ENCODE results near the gene ROM1. TPM values are rescaled to one million over a fixed set of nuclear protein-coding genes. Genes with fewer than 3 reads are reported as not detected.
"Not testable (repeated sequence)": the region's sequence is repeated elsewhere in the genome, so short reads cannot be mapped to it uniquely, and the experiment has no call there.

The ROM1 gene
- total RNA-seq: 1 to 10 TPM; 1.5 to 1.9 TPM

- Mint-ChIP-seq H3K4me3 (peak within 1 kb of the TSS; percentile 91), H3K27me3 (no peaks in the 10 kb centered on the region), H3K9me3 (ENCODE audit: low read depth) (no peaks in the 10 kb centered on the region), H3K36me3 (ENCODE audit: low read depth) (peaks cover 42% of the 10 kb centered on the region), H3K4me1 (peaks cover 37% of the 10 kb centered on the region), H3K27ac (peak within 1 kb of the TSS; percentile 90)
- CTCF ChIA-PET: interaction anchor here (0.7 to 2.9 kb wide), 14 partner anchors 9 to 52 kb away, joined by 3 to 19 read pairs (median 4); partner anchors contain the start of genes B3GAT3, C11orf98, EEF1G and MTA2
- POLR2A ChIA-PET: interaction anchor here (0.5 to 2.9 kb wide), 7 partner anchors 9 to 229 kb away, joined by 3 to 21 read pairs (median 6); partner anchors contain the start of genes B3GAT3, C11orf98, CSKMT and MTA2
- DNase-seq (peak; percentile 91), ATAC-seq (peak; percentile 78)
- intact Hi-C loops (cut with DNase I, micrococcal nuclease): loop anchor here (1.0 to 5.0 kb wide), 13 partner anchors 10 to 245 kb away; partner anchors contain the start of genes C11orf98 (in 2 of the 2), CSKMT (in 2 of the 2), GANAB (in 2 of the 2) and BSCL2 (in 1 of the 2)
These were observed at the start of gene ROM1, which contains the start of gene EML3 for GRCh38 chr11:62612366-62613290. ROM1 (plus strand) TSS chr11:62613257; CDS start chr11:62613282, 25 bp downstream. EML3 (minus strand) TSS chr11:62612775; CDS start chr11:62612457, 318 bp downstream.

GRCh38 chr11:62565100-62565802, 47.8 kb upstream of the ROM1 start:
- DNase-seq: no peak
- CTCF ChIA-PET: interaction anchor here (0.6 to 2.3 kb wide), 7 partner anchors 8 to 192 kb away, joined by 3 to 7 read pairs (median 3); partner anchors contain the start of gene EEF1G
- intact Hi-C loops (cut with DNase I, micrococcal nuclease): no loop called here
- no peak overlapping the region for H3K4me3 Mint-ChIP-seq
- H3K27ac Mint-ChIP-seq: peak overlapping the region; percentile 45
- H3K9me3 Mint-ChIP-seq (ENCODE audit: low read depth): no peaks in the 10 kb centered on the region
- H3K4me1 Mint-ChIP-seq: peaks cover 60% of the 10 kb centered on the region
- H3K27me3 Mint-ChIP-seq: no peaks in the 10 kb centered on the region
- peaks cover 67% of the 10 kb centered on the region for H3K36me3 Mint-ChIP-seq (ENCODE audit: low read depth)
- ATAC-seq: no peak
- POLR2A ChIA-PET: interaction anchor here (1.7 to 2.2 kb wide), 2 partner anchors 8 to 140 kb away, joined by 7 to 14 read pairs; no protein-coding TSS in a partner anchor

- Mint-ChIP-seq H3K4me3 (no peak overlapping the region), H3K9me3 (ENCODE audit: low read depth) (no peaks in the 10 kb centered on the region), H3K27me3 (no peaks in the 10 kb centered on the region), H3K4me1 (peaks cover 59% of the 10 kb centered on the region), H3K36me3 (ENCODE audit: low read depth) (peaks cover 65% of the 10 kb centered on the region), H3K27ac (peak overlapping the region; percentile 68)
- intact Hi-C loops (cut with DNase I, micrococcal nuclease): no loop called here
- ATAC-seq (no peak), DNase-seq (no peak)
- CTCF ChIA-PET: interaction anchor here (0.5 to 2.3 kb wide), 5 partner anchors 9 to 284 kb away, joined by 3 to 7 read pairs (median 4); no protein-coding TSS in a partner anchor
- POLR2A ChIA-PET: interaction anchor here (0.7 to 2.2 kb wide), 2 partner anchors 9 to 27 kb away, joined by 3 to 7 read pairs; no protein-coding TSS in a partner anchor
These were observed 46.8 kb upstream of the ROM1 start for GRCh38 chr11:62566247-62566646.

GRCh38 chr11:62567018-62567633, 45.9 kb upstream of the ROM1 start:
- no peaks in the 10 kb centered on the region for H3K27me3 Mint-ChIP-seq
- POLR2A ChIA-PET: interaction anchor here (2.2 kb wide), 1 partner anchor 10 kb away, joined by 7 read pairs; no protein-coding TSS in a partner anchor
- H3K9me3 Mint-ChIP-seq (ENCODE audit: low read depth): no peaks in the 10 kb centered on the region
- peaks cover 61% of the 10 kb centered on the region for H3K4me1 Mint-ChIP-seq
- CTCF ChIA-PET: interaction anchor here (0.5 to 2.3 kb wide), 5 partner anchors 8 to 283 kb away, joined by 4 to 7 read pairs (median 4); no protein-coding TSS in a partner anchor
- DNase-seq (no peak), ATAC-seq (peak; percentile 38)
- peaks cover 68% of the 10 kb centered on the region for H3K36me3 Mint-ChIP-seq (ENCODE audit: low read depth)
- intact Hi-C loops (cut with DNase I, micrococcal nuclease): no loop called here
- H3K27ac Mint-ChIP-seq: peak overlapping the region; percentile 73
- no peak overlapping the region for H3K4me3 Mint-ChIP-seq

GRCh38 chr11:62569611-62570010, 43.4 kb upstream of the ROM1 start:
- H3K36me3 Mint-ChIP-seq (ENCODE audit: low read depth): peaks cover 85% of the 10 kb centered on the region
- H3K27me3 Mint-ChIP-seq: no peaks in the 10 kb centered on the region
- ATAC-seq: no peak
- CTCF ChIA-PET: interaction anchor here (0.7 to 2.4 kb wide), 8 partner anchors 10 to 1115 kb away, joined by 3 to 15 read pairs (median 4); partner anchors contain the start of genes EML3, ROM1 and TUT1
- DNase-seq: no peak
- POLR2A ChIA-PET: interaction anchor here (0.6 to 1.4 kb wide), 3 partner anchors 13 to 30 kb away, joined by 3 to 6 read pairs (median 5); no protein-coding TSS in a partner anchor
- H3K4me3 Mint-ChIP-seq: no peak overlapping the region
- H3K27ac Mint-ChIP-seq: peak overlapping the region; percentile 24
- intact Hi-C loops (cut with DNase I, micrococcal nuclease): loop anchor here in 1 of 2 experiments (5.0 kb wide), 1 partner anchor 447 kb away; the partner anchor contains the start of gene INCENP
- peaks cover 64% of the 10 kb centered on the region for H3K4me1 Mint-ChIP-seq
- H3K9me3 Mint-ChIP-seq (ENCODE audit: low read depth): no peaks in the 10 kb centered on the region

- ATAC-seq; DNase-seq; H3K27me3 Mint-ChIP-seq; H3K9me3 Mint-ChIP-seq (ENCODE audit: low read depth): not testable (repeated sequence)
- Mint-ChIP-seq H3K4me3 (peak overlapping the region; percentile 93), H3K27ac (peak overlapping the region; percentile 97), H3K36me3 (ENCODE audit: low read depth) (peaks cover 78% of the 10 kb centered on the region), H3K4me1 (peaks cover 65% of the 10 kb centered on the region)
- intact Hi-C loops (cut with DNase I, micrococcal nuclease): loop anchor here in 1 of 2 experiments (5.0 kb wide), 1 partner anchor 449 kb away; the partner anchor contains the start of gene INCENP
- CTCF ChIA-PET: interaction anchor here (1.2 to 4.7 kb wide), 4 partner anchors 20 to 146 kb away, joined by 4 to 24 read pairs (median 8); partner anchors contain the start of genes EML3, ROM1 and TUT1
- POLR2A ChIA-PET: interaction anchor here (0.6 kb wide), 1 partner anchor 1637 kb away, joined by 8 read pairs; no protein-coding TSS in a partner anchor
These were observed 42.2 kb upstream of the ROM1 start for GRCh38 chr11:62570903-62571302.

- POLR2A ChIA-PET; H3K9me3 Mint-ChIP-seq (ENCODE audit: low read depth); DNase-seq; ATAC-seq; H3K27me3 Mint-ChIP-seq: not testable (repeated sequence)
- Mint-ChIP-seq H3K36me3 (ENCODE audit: low read depth) (peaks cover 72% of the 10 kb centered on the region), H3K4me3 (peak overlapping the region; percentile 93), H3K4me1 (peaks cover 60% of the 10 kb centered on the region), H3K27ac (peak overlapping the region; percentile 97)
- intact Hi-C loops (cut with DNase I, micrococcal nuclease): loop anchor here in 1 of 2 experiments (5.0 kb wide), 1 partner anchor 449 kb away; the partner anchor contains the start of gene INCENP
- CTCF ChIA-PET: interaction anchor here (0.6 to 4.7 kb wide), 2 partner anchors 29 to 40 kb away, joined by 3 to 24 read pairs; no protein-coding TSS in a partner anchor
These were observed 41.6 kb upstream of the ROM1 start for GRCh38 chr11:62571493-62571892.

- Mint-ChIP-seq H3K36me3 (ENCODE audit: low read depth) (peaks cover 69% of the 10 kb centered on the region), H3K27me3 (no peaks in the 10 kb centered on the region), H3K4me1 (peaks cover 50% of the 10 kb centered on the region), H3K9me3 (ENCODE audit: low read depth) (no peaks in the 10 kb centered on the region), H3K27ac (peak overlapping the region; percentile 97), H3K4me3 (peak overlapping the region; percentile 93)
- no peak for DNase-seq
- no peak for ATAC-seq
- CTCF ChIA-PET: interaction anchor here (0.7 to 4.7 kb wide), 6 partner anchors 15 to 178 kb away, joined by 3 to 24 read pairs (median 4); partner anchors contain the start of genes BSCL2 and TUT1
- intact Hi-C loops (cut with DNase I, micrococcal nuclease): loop anchor here (2.0 to 5.0 kb wide), 2 partner anchors 16 to 450 kb away; partner anchors contain the start of gene INCENP (in 1 of the 2)
- POLR2A ChIA-PET: interaction anchor here (0.7 to 2.5 kb wide), 4 partner anchors 15 to 284 kb away, joined by 3 to 16 read pairs (median 4); partner anchors contain the start of genes C11orf98 and CSKMT
These were observed 40.6 kb upstream of the ROM1 start for GRCh38 chr11:62572431-62572830.

- intact Hi-C loops (cut with DNase I, micrococcal nuclease): loop anchor here (1.0 to 5.0 kb wide), 5 partner anchors 16 to 451 kb away; partner anchors contain the start of genes GANAB (in 1 of the 2) and INCENP (in 1 of the 2)
- no peak for ATAC-seq
- Mint-ChIP-seq H3K4me3 (peak overlapping the region; percentile 93), H3K27me3 (no peaks in the 10 kb centered on the region), H3K4me1 (peaks cover 48% of the 10 kb centered on the region), H3K36me3 (ENCODE audit: low read depth) (peaks cover 68% of the 10 kb centered on the region), H3K27ac (peak overlapping the region; percentile 97), H3K9me3 (ENCODE audit: low read depth) (no peaks in the 10 kb centered on the region)
- peak; percentile 48 for DNase-seq
- ChIA-PET POLR2A (interaction anchor here (0.6 to 2.5 kb wide), 24 partner anchors 10 to 308 kb away, joined by 3 to 59 read pairs (median 4); partner anchors contain the start of genes C11orf98, CSKMT, GANAB and HNRNPUL2), CTCF (interaction anchor here (0.6 to 4.7 kb wide), 16 partner anchors 8 to 308 kb away, joined by 3 to 24 read pairs (median 4); partner anchors contain the start of genes BSCL2, SLC3A2 and TUT1)
These were observed 40.0 kb upstream of the ROM1 start for GRCh38 chr11:62573006-62573591.

Measured in activated CD4-positive, alpha-beta T cell treated with anti-CD3 and anti-CD28 coated beads for 36 hours (primary cell).